Psoas muscle (tissue), 8 donors: ENCODE data around the gene TMEM270. TPM values are rescaled to one million over a fixed set of nuclear protein-coding genes. Genes with fewer than 3 reads are reported as not detected.

Source experiments
- ATAC-seq, 4 donors: fragments of 200-7000 bp; cut with Tn5 transposase; one replicate each; pipeline ENCODE4 v1.9.1; 2020; ENCODE audit warnings: moderate library complexity in 3 of 4, mild to moderate bottlenecking in 2 of 4
- DNase-seq, 2 donors: peaks; one replicate each; pipeline ENCODE4 v3.0.0-alpha.2; 2020
- H3K27ac ChIP-seq: fragments of 200-600 bp; one replicate; pipeline ENCODE4 v1.8.0; 2022
- H3K27me3 ChIP-seq, 3 donors: fragments of 200-600 bp in 1 of 3; one replicate each; pipeline versions ENCODE4 v1.6.1 to v1.8.0; 2013 to 2022; ENCODE audit warnings: low read length in 2 of 3, mild to moderate bottlenecking in 2 of 3, moderate library complexity in 1 of 3; ENCODE audit not compliant: insufficient read depth in 3 of 3
- H3K36me3 ChIP-seq, 2 donors: fragments of 200-600 bp in 1 of 2; one replicate each; pipeline versions ENCODE4 v1.6.1 to v1.8.0; 2013 to 2022; ENCODE audit warnings: low read depth in 1 of 2, mild to moderate bottlenecking in 1 of 2, moderate library complexity in 1 of 2; ENCODE audit not compliant: insufficient read depth in 1 of 2
- H3K4me1 ChIP-seq: fragments of 200-600 bp; one replicate; pipeline ENCODE4 v1.8.0; 2022
- H3K4me3 ChIP-seq: fragments of 200-600 bp; one replicate; pipeline ENCODE4 v1.8.0; 2022; ENCODE audit warnings: mild to moderate bottlenecking
- H3K9me3 ChIP-seq: fragments of 200-600 bp; one replicate; pipeline ENCODE4 v1.8.0; 2022
- WGBS, 3 donors: extraction: QIAGEN DNeasy Blood & Tissue Kit; methylation state at CpG; one replicate each; pipeline versions ENCODE4 v1.1.6 to v1.1.7; 2013; 5-methylcytosine and 5-hydroxymethylcytosine counted together
- intact Hi-C, 2 donors: fragments of 100-400 bp; cut with DNase I; formaldehyde crosslinking; loops; one replicate each; pipeline versions ENCODE4 v1.11.0 to v1.14.2; 2022
- polyA plus RNA-seq, 3 donors: library from polyadenylated mRNA; stranded (reverse); fragments of 200-250 nt; gene quantifications; one replicate each; pipeline ENCODE4 v1.2.3, GENCODE V29; 2013
- total RNA-seq, 4 donors: library from RNA; stranded (reverse); fragmentation: NEBNext Ultra II Directional in 2 of 4; extraction: Animal tissue kit (Norgen Biotek cat#: 25700) in 2 of 4; gene quantifications; one replicate each; pipeline versions ENCODE4 v1.2.1 to v1.2.4, GENCODE V29; 2021 to 2023
- TF ChIP-seq, protein P1 (sequence below): fragments of 200-600 bp; IDR thresholded peaks from one replicate; pipeline ENCODE4 v1.8.0; 2022; ENCODE audit warnings: antibody characterized with exemption
- donor health status: healthy with polysubstance abuse.
- donor health status: DM: no; HTN: no; CAD: no; lungs with moderate emphysema.
- donor health status: Bipolar disorder and iron deficiency.
- donor health status: healthy.
- donor health status: DM: yes; HTN: yes; CAD: no.
- donor health status: DM: no; HTN: no; CAD: no.
- donor health status: DM: no; HTN: no; CAD: no.
- donor health status: DM: yes; HTN: yes; CAD: no.

TMEM270 gene
- total and polyA plus RNA-seq, 7 donors, result not detected

- Histone ChIP-seq H3K4me1 (no peaks in the 10 kb centered on the region), H3K27ac (no peak overlapping the region), H3K36me3 (no peaks in the 10 kb centered on the region), H3K4me3 (no peak overlapping the region), H3K27me3 (peaks cover 0 to 4% (median 0%) of the 10 kb centered on the region in 3 donors), H3K9me3 (no peaks in the 10 kb centered on the region)
- DNase-seq, result peak in 1 of 2 donors; percentile 42
- WGBS, 3 donors, result 81 to 87% (median 85%) methylated on average over 14 to 15 of the region's 15 CpGs
- ATAC-seq, result no peak
- intact Hi-C loops, result no loop called here
- TF ChIP-seq, protein P1, sequence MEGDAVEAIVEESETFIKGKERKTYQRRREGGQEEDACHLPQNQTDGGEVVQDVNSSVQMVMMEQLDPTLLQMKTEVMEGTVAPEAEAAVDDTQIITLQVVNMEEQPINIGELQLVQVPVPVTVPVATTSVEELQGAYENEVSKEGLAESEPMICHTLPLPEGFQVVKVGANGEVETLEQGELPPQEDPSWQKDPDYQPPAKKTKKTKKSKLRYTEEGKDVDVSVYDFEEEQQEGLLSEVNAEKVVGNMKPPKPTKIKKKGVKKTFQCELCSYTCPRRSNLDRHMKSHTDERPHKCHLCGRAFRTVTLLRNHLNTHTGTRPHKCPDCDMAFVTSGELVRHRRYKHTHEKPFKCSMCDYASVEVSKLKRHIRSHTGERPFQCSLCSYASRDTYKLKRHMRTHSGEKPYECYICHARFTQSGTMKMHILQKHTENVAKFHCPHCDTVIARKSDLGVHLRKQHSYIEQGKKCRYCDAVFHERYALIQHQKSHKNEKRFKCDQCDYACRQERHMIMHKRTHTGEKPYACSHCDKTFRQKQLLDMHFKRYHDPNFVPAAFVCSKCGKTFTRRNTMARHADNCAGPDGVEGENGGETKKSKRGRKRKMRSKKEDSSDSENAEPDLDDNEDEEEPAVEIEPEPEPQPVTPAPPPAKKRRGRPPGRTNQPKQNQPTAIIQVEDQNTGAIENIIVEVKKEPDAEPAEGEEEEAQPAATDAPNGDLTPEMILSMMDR, result no peak
These were observed 41.1 kb downstream of the TMEM270 start for GRCh38 chr7:73901823-73902597.

DNA sequence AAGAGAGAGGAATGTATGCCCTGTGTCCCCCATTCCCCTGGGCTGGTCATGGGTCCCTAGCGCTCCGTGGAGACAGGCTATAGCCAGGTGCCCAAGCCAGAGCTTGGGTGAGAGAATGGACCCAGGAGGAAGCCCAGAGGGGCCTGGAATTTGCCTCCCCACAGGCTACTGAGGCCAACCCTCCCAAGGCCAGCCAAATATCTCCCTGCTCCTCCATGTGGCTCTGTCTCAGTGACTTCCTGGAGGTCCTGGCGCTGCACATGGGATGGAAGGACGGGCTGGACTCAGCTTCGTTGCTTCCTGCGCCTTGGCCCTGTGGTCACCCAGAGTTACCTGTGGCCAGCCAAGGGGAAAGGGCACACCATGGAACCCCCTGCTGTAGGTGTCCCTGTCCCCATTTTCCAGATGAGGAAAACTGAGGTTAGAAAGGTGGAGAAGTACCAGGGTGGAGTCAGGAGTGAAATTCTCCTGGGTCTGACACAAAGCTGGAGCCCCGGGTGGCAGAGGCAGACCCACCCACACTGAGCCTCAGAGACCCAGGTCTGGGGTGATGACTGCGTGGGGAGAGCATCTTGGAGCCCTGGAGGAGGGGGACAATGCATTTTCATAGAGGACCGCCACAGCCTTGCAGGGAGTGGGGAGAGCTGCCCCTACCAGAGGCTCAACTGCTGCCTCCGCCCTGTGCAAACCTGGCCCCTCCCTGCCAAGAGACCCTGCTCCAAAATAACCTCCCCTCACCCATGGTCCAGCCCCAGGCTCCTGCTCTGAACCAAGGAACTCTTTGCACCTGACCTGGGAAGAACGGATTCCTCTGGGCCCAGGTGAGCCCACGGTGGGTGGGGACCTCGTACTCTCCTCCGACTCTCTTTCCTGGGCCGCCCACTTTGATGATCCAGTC is 42.6 kb downstream of the TMEM270 start:
- 86 to 87% (median 87%) methylated on average over 15 of the region's 15 CpGs for WGBS, 3 donors
- TF ChIP-seq, protein P1, result no peak
- H3K4me3 ChIP-seq, result no peak overlapping the region
- H3K27ac ChIP-seq, result no peak overlapping the region
- H3K9me3 ChIP-seq, result no peaks in the 10 kb centered on the region
- H3K27me3 ChIP-seq, result peaks cover 0 to 2% (median 0%) of the 10 kb centered on the region in 3 donors
- H3K4me1 ChIP-seq, result no peaks in the 10 kb centered on the region
- H3K36me3 ChIP-seq, result no peaks in the 10 kb centered on the region
- ATAC-seq (no peak), DNase-seq (peak in 1 of 2 donors; percentile 23)
- intact Hi-C loops, result no loop called here

DNA sequence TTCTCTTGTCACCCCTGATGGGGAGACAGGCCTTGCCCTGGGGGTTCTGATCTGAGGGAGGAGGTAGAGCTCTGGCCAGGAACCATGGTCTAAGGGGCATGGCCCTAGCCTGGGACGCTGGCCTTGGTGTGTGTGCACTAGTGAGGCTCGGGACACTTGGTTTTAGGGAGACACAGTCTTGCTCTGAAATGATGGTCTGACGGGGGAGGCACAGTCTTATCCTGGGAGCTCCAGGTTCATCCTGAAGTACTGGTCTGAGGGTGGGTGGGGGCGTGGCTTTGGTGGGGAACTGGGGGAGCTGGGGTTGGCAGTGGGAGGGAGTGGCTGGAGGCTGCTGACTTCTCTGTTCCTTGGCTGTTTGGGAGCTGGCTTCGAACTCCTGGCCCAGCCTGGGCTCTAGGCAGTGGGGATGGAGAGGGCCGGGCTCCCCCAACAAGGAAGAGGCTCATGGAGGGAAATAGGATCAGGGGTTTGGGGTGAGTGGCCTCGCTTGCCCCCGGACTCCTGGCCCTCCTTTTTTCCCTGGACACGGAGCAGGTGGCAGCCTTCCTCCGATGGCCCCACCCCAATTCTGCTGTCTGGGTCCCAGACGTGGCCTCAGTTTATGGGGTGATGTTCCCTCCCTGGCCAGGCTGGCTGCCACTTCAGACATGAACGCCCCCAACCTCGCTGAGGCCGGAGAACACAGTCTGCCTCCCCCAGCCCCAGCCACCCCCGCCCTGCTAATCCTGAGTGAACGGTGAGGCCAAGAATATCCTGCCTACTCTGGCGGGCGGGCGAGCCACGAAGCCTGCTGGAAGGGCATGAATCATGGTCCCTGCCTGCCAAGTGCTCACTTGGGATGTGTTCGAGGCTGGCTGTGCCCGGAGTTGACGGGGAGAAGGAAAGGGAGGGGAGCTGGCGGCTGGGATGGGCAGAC is 43.5 kb downstream of the TMEM270 start:
- Histone ChIP-seq H3K9me3 (no peaks in the 10 kb centered on the region), H3K27ac (no peak overlapping the region), H3K27me3 (peaks cover 0 to 2% (median 0%) of the 10 kb centered on the region in 3 donors), H3K4me3 (no peak overlapping the region), H3K36me3 (no peaks in the 10 kb centered on the region), H3K4me1 (no peaks in the 10 kb centered on the region)
- DNase-seq (peak; percentile 48 to 53), ATAC-seq (peak in 3 of 4 donors; percentile 20 to 69 (median 38))
- 39 to 46% (median 39%) methylated on average over 23 to 24 of the region's 24 CpGs for WGBS, 3 donors
- TF ChIP-seq, protein P1, result no peak
- intact Hi-C loops, result no loop called here

DNA sequence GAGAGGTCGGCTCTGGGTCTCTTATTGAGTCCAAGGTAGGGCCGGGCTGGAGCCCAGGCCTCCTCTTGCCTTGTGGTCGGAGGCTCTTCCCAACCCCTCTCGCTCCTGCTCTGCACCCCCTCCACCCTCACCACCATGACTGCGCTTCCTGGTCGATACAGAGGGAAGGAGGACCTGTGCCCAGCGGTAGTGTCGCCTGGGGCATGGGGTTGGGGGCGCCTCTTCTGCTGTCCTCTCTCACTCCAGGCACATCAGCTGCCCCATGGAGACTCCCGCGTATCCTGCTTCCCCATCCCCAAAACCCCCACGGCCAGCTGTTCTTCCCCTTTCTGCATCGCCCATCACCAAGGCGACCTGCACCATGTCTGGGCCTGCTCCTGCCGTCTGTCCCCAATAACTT is 44.4 kb downstream of the TMEM270 start:
- Histone ChIP-seq H3K4me3 (no peak overlapping the region), H3K27ac (no peak overlapping the region), H3K36me3 (no peaks in the 10 kb centered on the region), H3K27me3 (peaks cover 0 to 2% (median 0%) of the 10 kb centered on the region in 3 donors), H3K9me3 (no peaks in the 10 kb centered on the region), H3K4me1 (no peaks in the 10 kb centered on the region)
- TF ChIP-seq, protein P1, result no peak
- 89 to 96% (median 91%) methylated on average over 14 to 15 of the region's 15 CpGs for WGBS, 3 donors
- no peak for ATAC-seq
- intact Hi-C loops, result no loop called here
- peak in 1 of 2 donors; percentile 30 for DNase-seq
